ENCODE measurements around the gene USP9X.
"Not testable (repeated sequence)": the region's sequence is repeated elsewhere in the genome, so short reads cannot be mapped to it uniquely, and the experiment has no call there.

The USP9X gene

GRCh38 chrX:41192880-41193279, 107.6 kb downstream of the USP9X start:
- TF ChIP-seq, protein P1, sequence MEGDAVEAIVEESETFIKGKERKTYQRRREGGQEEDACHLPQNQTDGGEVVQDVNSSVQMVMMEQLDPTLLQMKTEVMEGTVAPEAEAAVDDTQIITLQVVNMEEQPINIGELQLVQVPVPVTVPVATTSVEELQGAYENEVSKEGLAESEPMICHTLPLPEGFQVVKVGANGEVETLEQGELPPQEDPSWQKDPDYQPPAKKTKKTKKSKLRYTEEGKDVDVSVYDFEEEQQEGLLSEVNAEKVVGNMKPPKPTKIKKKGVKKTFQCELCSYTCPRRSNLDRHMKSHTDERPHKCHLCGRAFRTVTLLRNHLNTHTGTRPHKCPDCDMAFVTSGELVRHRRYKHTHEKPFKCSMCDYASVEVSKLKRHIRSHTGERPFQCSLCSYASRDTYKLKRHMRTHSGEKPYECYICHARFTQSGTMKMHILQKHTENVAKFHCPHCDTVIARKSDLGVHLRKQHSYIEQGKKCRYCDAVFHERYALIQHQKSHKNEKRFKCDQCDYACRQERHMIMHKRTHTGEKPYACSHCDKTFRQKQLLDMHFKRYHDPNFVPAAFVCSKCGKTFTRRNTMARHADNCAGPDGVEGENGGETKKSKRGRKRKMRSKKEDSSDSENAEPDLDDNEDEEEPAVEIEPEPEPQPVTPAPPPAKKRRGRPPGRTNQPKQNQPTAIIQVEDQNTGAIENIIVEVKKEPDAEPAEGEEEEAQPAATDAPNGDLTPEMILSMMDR (IDR thresholded peaks at IDR 0.05; ENCODE audit: low read depth, low read length), result no peak
- DNase-seq (ENCODE audit: extremely low read depth, low read depth), result no peak

DNA sequence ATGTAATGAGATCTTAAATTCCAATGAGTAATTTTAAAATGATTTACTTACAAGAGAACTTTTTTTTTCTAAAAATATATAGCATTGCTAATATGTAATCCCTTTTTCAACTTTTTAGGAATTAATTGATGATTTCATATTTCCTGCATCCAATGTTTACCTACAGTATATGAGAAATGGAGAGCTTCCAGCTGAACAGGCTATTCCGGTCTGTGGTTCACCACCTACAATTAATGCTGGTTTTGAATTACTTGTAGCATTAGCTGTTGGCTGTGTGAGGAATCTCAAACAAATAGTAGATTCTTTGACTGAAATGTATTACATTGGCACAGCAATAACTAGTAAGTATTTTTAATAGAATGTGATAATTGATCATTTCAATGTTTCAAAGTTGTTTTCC, 113.2 kb downstream of the USP9X start:
- TF ChIP-seq, protein P1 (IDR thresholded peaks at IDR 0.05; ENCODE audit: low read depth, low read length), result no peak
- DNase-seq (ENCODE audit: extremely low read depth, low read depth), result no peak

- TF ChIP-seq, protein P1 (IDR thresholded peaks at IDR 0.05; ENCODE audit: low read depth, low read length), result no peak
- DNase-seq (ENCODE audit: extremely low read depth, low read depth), result no peak
These were observed 115.5 kb downstream of the USP9X start for GRCh38 chrX:41200785-41201184.

GRCh38 chrX:41209853-41210252, 124.6 kb downstream of the USP9X start:
- TF ChIP-seq, protein P1 (IDR thresholded peaks at IDR 0.05; ENCODE audit: low read depth, low read length), result no peak

GRCh38 chrX:41224605-41225004, 139.4 kb downstream of the USP9X start:
- no peak for DNase-seq (ENCODE audit: extremely low read depth, low read depth)
- TF ChIP-seq, protein P1 (IDR thresholded peaks at IDR 0.05; ENCODE audit: low read depth, low read length), result no peak

More at GRCh38 chrX:41209853-41210252, 124.6 kb downstream of the USP9X start:
- DNase-seq (ENCODE audit: extremely low read depth, low read depth), result no peak

DNA sequence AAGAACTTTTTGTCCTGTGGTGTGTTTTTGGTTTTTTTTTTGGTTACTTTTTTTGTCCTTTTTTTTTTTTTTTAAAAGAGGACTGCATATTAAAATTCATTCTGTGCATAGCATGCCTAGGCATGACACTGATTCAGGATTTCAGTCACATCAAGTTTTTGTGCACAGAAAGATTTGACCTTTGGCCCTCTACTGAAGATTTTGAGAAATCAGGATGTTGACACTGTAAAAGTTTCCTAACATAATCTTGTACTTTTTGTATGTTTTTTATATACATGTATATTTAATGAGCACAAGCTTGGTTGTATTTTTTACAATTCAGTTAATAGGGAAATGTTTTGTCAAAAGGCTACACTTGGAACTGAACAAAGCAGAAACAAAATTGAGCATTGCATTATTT, 148.7 kb downstream of the USP9X start:
- TF ChIP-seq, protein P1 (IDR thresholded peaks at IDR 0.05; ENCODE audit: low read depth, low read length), result no peak
- DNase-seq (ENCODE audit: extremely low read depth, low read depth), result no peak

GRCh38 chrX:41234471-41234870, 149.2 kb downstream of the USP9X start:
- not testable (repeated sequence) for DNase-seq (ENCODE audit: extremely low read depth, low read depth)

DNA sequence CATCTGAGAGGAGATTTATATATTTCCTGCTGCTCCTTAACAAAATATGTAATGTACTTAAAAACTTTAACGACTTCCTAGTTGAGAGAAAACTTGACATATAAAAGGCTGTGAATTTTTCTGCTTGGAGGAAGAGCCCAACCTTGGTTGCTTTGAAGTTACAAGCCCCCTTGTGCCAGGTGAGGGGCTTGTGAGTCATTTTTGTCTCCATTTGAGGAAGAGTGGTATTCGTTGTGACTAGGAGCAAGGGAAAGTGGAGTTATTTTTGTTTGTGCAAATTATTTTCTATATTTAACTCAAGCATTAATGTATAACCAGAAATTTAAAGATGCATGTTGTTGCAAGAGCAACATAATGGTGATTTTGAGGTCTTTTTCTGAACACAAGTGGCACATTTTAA, 149.7 kb downstream of the USP9X start:
- no peak for DNase-seq (ENCODE audit: extremely low read depth, low read depth)
- TF ChIP-seq, protein P1 (IDR thresholded peaks at IDR 0.05; ENCODE audit: low read depth, low read length), result no peak
